ENCODE data around the gene COL13A1. TPM values are rescaled to one million over a fixed set of nuclear protein-coding genes. Genes with fewer than 3 reads are reported as not detected.

The COL13A1 gene
- total and polyA plus RNA-seq, 2 of the 8 experiments (the other 6 are each of a cell fraction or from before 2014, with no cell fraction given): 2.6 to 5.2 TPM

- DNase-seq (ENCODE audit: low read depth in 1 of 2, low spot score in 2 of 2) (no peak), FAIRE-seq (no peak)
- H2BK120ac ChIP-seq (replicated peaks; ENCODE audit: low read depth, low read length): peak overlapping the region; percentile 16
- peaks cover 10 to 48% (median 33%) of the 10 kb centered on the region in 4 experiments for H3K4me1 ChIP-seq (replicated peaks in 1 of 4; ENCODE audit: control insufficient read depth in 3 of 4, insufficient read depth in 4 of 4, low read length in 3 of 4)
- H3K4me2 ChIP-seq (ENCODE audit: insufficient read depth in 1 of 2, low read depth in 2 of 2, low read length in 2 of 2): no peak overlapping the region
- H3K9ac ChIP-seq (replicated peaks in 1 of 4; ENCODE audit: extremely low read depth in 1 of 4, low read depth in 3 of 4, low read length in 3 of 4): no peak overlapping the region
- H3K14ac ChIP-seq (ENCODE audit: insufficient read length): no peak overlapping the region
- H2BK5ac ChIP-seq (ENCODE audit: low read depth, low read length): 0 out of 2 replicates have a peak overlapping the region, but pooled peaks have one; percentile 72
- no peak overlapping the region for H2AK5ac ChIP-seq (ENCODE audit: low read depth, low read length)
- H3K9me3 ChIP-seq (ENCODE audit: insufficient read depth in 2 of 2, low read depth in 1 of 2, low read length in 1 of 2): no peaks in the 10 kb centered on the region
- ChIA-PET POLR2A (ENCODE audit: partially characterized antibody) (interaction anchor here (0.9 kb wide), 1 partner anchor 8 kb away, joined by 6 read pairs; no protein-coding TSS in a partner anchor), CTCF (ENCODE audit: partially characterized antibody) (interaction anchor here (0.8 to 4.8 kb wide), 18 partner anchors 8 to 224 kb away, joined by 3 to 17 read pairs (median 4); no protein-coding TSS in a partner anchor)
- H4K20me1 ChIP-seq (replicated peaks in 1 of 2; ENCODE audit: control insufficient read depth in 1 of 2, insufficient read depth in 2 of 2, low read length in 2 of 2): no peaks in the 10 kb centered on the region
- H2AFZ ChIP-seq (ENCODE audit: low read length): no peak overlapping the region
- H4K91ac ChIP-seq (replicated peaks; ENCODE audit: insufficient read length, low read length): peak overlapping the region; percentile 49
- 0 out of 2 replicates have a peak overlapping the region, but pooled peaks have one; percentile 76 for H2BK15ac ChIP-seq (ENCODE audit: low read length)
- H2BK12ac ChIP-seq (ENCODE audit: low read depth, low read length): peak overlapping the region; percentile 52; the same call in 1 of the 2 replicates
- H3K36me3 ChIP-seq (ENCODE audit: control insufficient read depth in 2 of 4, insufficient read depth in 4 of 4, low read length in 3 of 4): no peaks in the 10 kb centered on the region
- H3K23ac ChIP-seq (ENCODE audit: insufficient read length): no peak overlapping the region
- no peaks in the 10 kb centered on the region for H3K79me1 ChIP-seq (ENCODE audit: low read depth, low read length)
- H4K8ac ChIP-seq (ENCODE audit: extremely low read depth, insufficient read depth, low read length): no peak overlapping the region; the same call in 1 of the 2 replicates
- H2BK20ac ChIP-seq (ENCODE audit: low read length): peak overlapping the region; percentile 62; the same call in 1 of the 2 replicates
- no peak overlapping the region for H3K56ac ChIP-seq (replicated peaks; ENCODE audit: insufficient read length, low read depth, low read length)
- no peak overlapping the region for H3K4me3 ChIP-seq (ENCODE audit: extremely low read depth in 1 of 4, insufficient read depth in 2 of 4, low read depth in 3 of 4, low read length in 4 of 4)
- no peak overlapping the region for H3K27ac ChIP-seq (ENCODE audit: low read depth, low read length)
- no peak overlapping the region for H3K4ac ChIP-seq (replicated peaks; ENCODE audit: insufficient read length, low read depth, low read length)
- H3K27me3 ChIP-seq (replicated peaks in 1 of 4; ENCODE audit: control insufficient read depth in 3 of 4, extremely low read depth in 1 of 4, insufficient read depth in 3 of 4, low read length in 3 of 4): no peaks in the 10 kb centered on the region; a peak in 3 of 7 replicates
- H3K79me2 ChIP-seq (ENCODE audit: control insufficient read depth in 1 of 2, insufficient read depth in 2 of 2, low read length in 2 of 2): no peaks in the 10 kb centered on the region
- H3K18ac ChIP-seq (ENCODE audit: extremely low read depth, low read length): peak overlapping the region; percentile 79
- H3K23me2 ChIP-seq (ENCODE audit: low read depth, low read length): peaks cover 2% of the 10 kb centered on the region; the same call in 1 of the 2 replicates
- no peak overlapping the region for H4K5ac ChIP-seq (ENCODE audit: insufficient read length, low read depth, low read length)
- 90% methylated on average over 8 of the region's 8 CpGs; no CpG with 5 or more reads in 1 of the 2 experiments for WGBS, 2 experiments (ENCODE audit: extremely low coverage in 1 of 2, insufficient coverage in 1 of 2, insufficient read length in 1 of 2, insufficient replicate concordance in 2 of 2, low coverage in 1 of 2, low lambda C conversion rate in 2 of 2, missing lambda C conversion rate in 1 of 2)
- TF ChIP-seq RXRA (IDR thresholded peaks at IDR 0.05; ENCODE audit: insufficient read depth, low read depth, low read length) (no peak), TEAD4 (IDR thresholded peaks at IDR 0.05; ENCODE audit: low read depth, low read length) (no peak), TAF7 (optimal IDR thresholded peaks at IDR 0.05; ENCODE audit: borderline replicate concordance, low read depth, low read length) (no peak), SIRT6 (IDR thresholded peaks at IDR 0.05; ENCODE audit: low read length) (no peak)
These were observed 74.6 kb downstream of the COL13A1 start for GRCh38 chr10:69876286-69876685.

Data from H1 (cell line).